ENCODE measurements around the gene INPP5D. TPM values are rescaled to one million over a fixed set of nuclear protein-coding genes. Genes with fewer than 3 reads are reported as not detected.

Gene INPP5D
- total and polyA plus RNA-seq, 2 of the 13 experiments (the other 11 are each of a cell fraction or from before 2014, with no cell fraction given) = 16.7 to 18.0 TPM

GRCh38 chr2:233013027-233013461 lies 47.1 kb upstream of the INPP5D start, which contains the start of gene NGEF (continued):
- TF ChIP-seq ARID4A (CRISPR knock-in tag; IDR thresholded peaks at IDR 0.05; ENCODE audit: borderline replicate concordance) (peak; percentile 79), HHEX (CRISPR knock-in tag; IDR thresholded peaks at IDR 0.05) (peak; percentile 47), TFDP1 (CRISPR knock-in tag; IDR thresholded peaks at IDR 0.05; ENCODE audit: borderline replicate concordance) (peak; percentile 77; the same call in 1 of the 2 replicates), ZNF850 (CRISPR knock-in tag; conservative IDR thresholded peaks at IDR 0.05) (no peak), ZNF224 (CRISPR knock-in tag; IDR thresholded peaks at IDR 0.05) (0 out of 2 replicates have a peak, but pooled peaks have one; percentile 60), POGK (CRISPR knock-in tag; conservative IDR thresholded peaks at IDR 0.05) (peak; percentile 76), HNF1B (CRISPR knock-in tag; IDR thresholded peaks at IDR 0.05) (peak; percentile 94), RBM39 (IDR thresholded peaks at IDR 0.05; ENCODE audit: low read depth, low read length, poor library complexity, severe bottlenecking) (peak; percentile 30), DMAP1 (CRISPR knock-in tag; IDR thresholded peaks at IDR 0.05) (peak; percentile 91), DNMT1 (CRISPR knock-in tag; IDR thresholded peaks at IDR 0.05) (no peak), FOXO1 (CRISPR knock-in tag; IDR thresholded peaks at IDR 0.05) (peak; percentile 97), ZNF430 (CRISPR knock-in tag; IDR thresholded peaks at IDR 0.05) (no peak; the same call in 1 of the 2 replicates), HES4 (CRISPR knock-in tag; IDR thresholded peaks at IDR 0.05; ENCODE audit: borderline replicate concordance) (no peak), SNAPC5 (CRISPR knock-in tag; IDR thresholded peaks at IDR 0.05; ENCODE audit: borderline replicate concordance) (0 out of 2 replicates have a peak, but pooled peaks have one; percentile 48)
